GM18498 (cell line): ENCODE measurements around the gene OR51E1.
A peak's percentile ranks its signal among the peaks of the same experiment; 100 is the strongest.

Experiments
- ATAC-seq: cut with Tn5 transposase; IDR thresholded peaks from one replicate; pipeline ENCODE4 v1.9.1; 2021; ENCODE audit warnings: mild to moderate bottlenecking, moderate library complexity; ENCODE audit not compliant: unreplicated experiment

Gene OR51E1

GRCh38 chr11:4647766-4648165, 4.0 kb downstream of the OR51E1 start:
- ATAC-seq, result no peak

GRCh38 chr11:4654635-4655369, 11.0 kb downstream of the OR51E1 start:
- peak; percentile 43 for ATAC-seq

DNA sequence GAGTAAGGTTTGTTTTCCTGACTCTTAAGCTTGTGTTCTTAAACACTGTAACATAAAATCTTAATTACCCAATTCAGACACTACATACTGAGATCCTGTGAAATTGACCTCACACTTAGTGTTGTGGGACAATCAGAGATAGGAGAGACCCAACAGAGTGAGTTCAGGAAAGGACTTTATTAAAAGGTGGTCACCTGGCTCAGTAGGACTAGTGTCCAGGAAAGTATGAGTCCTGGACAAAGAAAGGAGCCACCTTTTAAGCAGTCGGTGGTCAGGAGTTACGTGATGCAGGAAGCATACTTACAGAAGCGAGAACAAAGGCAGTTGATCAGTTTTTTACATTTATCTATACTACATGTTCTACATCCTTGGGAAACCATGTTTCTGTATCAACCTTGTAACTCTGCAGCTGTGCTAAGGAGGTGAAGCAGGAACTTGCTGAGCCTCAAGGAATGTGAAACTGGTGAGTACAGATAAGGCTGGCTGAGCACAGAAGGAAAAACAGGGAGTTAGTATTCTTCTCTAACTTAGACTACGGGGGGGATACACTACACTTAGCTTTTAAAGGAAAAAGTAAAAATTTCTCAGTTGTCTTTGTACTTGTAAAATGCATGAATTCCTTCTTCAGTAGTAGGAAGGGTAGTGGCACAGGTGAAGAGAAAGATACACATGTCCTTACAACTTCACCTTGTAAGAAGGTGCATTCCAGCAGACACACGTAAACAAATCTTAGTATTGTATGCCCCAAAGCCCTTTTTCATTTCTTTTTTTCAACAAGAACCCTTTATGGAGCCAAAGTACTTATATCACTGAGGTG, 15.1 kb downstream of the OR51E1 start:
- no peak for ATAC-seq

- ATAC-seq, result no peak
These were observed 19.1 kb downstream of the OR51E1 start for GRCh38 chr11:4662876-4663275.

- no peak for ATAC-seq
These were observed 20.4 kb downstream of the OR51E1 start for GRCh38 chr11:4664183-4664582.

DNA sequence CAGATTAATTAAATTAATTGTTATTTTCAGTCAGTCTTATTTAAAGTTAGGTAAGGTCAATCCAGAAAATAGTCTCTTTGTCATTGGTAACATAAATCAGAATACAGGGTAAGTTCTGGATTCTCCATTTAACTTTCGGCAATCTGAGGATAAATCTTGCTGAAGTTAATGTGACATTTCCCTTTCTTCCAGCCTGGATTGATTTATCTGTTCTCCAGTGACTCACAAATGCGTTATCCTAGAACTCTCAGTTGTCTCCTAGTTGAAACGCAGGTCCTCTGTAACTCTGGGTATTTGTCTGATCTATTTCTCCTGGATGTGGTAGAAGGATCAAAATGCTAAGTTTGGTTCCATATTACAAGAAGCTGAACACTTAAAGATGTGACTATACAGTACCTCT, 21.0 kb downstream of the OR51E1 start:
- ATAC-seq, result no peak

DNA sequence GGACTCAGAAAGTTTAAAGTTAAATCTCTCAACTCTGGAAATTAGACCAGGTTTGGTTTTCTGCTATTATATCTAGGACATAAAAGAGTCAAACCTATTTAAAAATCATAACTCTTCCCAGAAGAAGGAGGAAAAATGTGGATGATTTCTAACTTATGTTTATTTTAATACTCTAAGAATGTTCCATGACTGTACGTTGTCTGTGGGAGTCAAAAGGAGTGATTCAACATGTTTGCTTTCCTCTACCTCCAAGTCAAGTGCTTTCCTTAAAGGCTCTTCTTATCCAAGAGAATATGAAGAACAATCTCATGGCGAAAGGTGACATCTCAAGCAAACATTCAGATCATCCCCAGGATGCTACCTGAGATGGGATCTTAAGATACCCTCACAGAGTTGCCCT, 21.6 kb downstream of the OR51E1 start:
- ATAC-seq, result no peak

DNA sequence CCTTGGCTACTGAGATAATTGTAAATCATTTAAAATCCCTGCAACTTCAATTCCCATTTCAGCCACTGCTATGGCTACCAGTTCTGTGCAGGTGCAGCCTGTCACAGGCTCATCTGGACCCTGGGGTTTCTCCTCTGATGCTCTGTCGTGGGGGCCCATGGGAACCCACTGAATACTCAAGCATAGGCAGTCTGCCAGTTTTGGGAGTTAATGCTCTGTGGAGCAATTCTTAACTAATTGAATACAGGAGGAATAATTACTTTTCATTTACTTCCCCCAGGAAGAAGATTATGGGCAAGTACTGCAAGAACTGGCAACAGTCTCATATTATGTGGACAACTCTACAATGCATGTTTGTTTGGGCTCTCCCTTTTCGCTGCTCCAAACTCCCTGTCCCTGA, 28.0 kb downstream of the OR51E1 start:
- ATAC-seq, result no peak

GRCh38 chr11:4672470-4672869, 28.7 kb downstream of the OR51E1 start:
- ATAC-seq, result no peak

- no peak for ATAC-seq
These were observed 30.0 kb downstream of the OR51E1 start for GRCh38 chr11:4673781-4674180.

- no peak for ATAC-seq
These were observed 34.2 kb downstream of the OR51E1 start for GRCh38 chr11:4677948-4678347.

- no peak for ATAC-seq
These were observed 36.6 kb downstream of the OR51E1 start for GRCh38 chr11:4680341-4680740.

DNA sequence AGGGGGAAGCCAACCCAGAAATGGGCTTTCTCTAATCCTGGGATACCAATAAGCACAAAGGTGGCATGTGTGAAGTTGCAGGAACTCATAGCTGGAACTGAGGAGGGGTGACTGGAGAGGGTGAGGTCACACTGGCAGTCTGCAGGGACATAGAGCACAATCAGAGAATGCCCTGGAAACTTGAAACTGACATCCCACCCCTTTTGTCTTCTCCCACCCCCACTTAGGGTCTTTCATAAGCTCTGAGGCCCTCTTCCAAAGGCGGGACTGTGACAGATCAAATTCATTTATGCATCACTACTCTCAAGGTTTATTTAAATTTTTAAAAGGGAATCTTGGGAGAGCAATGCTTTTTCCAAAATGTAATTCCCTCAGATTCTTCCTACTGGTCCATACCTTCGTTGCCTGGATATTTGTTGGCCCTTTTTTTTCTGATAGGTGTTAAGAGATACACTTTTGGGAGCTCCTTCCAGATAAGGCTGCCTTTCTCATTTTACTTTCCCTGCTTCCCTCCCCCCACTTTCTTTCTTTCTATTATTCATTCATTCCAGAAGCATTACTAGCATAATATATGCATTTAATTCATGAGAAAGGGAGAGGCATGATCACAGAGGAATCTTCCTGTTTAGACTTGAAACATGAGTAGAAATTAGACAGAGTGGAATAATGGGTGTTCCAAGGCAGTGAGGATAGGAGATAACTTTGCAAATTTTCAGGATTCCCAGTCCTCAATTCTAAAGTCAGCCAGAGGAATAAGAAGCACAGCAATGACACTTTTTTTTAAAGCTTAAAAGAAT, 39.0 kb downstream of the OR51E1 start:
- ATAC-seq, result no peak

- ATAC-seq, result no peak
These were observed 41.0 kb downstream of the OR51E1 start for GRCh38 chr11:4684631-4685285.

- no peak for ATAC-seq
These were observed 51.7 kb downstream of the OR51E1 start for GRCh38 chr11:4695442-4695841.

DNA sequence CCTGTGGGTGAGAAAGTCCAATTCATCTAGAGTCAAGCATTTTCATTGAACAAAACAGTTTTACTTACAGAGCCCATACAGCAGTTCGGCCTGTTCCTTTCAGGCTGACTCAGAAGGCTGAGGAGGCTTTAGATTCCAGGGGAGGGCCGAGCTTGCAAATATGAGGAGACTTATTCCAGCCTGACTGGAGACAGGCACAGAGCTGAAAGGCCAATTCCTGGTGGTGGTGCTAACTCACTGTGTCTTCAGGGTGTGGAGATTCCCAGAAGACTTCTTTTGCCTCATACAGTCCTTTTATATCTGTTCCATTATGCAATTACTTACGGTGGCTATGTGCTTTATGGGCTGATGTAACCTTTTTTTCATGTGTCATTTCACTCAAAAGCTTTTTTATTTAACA, 53.8 kb downstream of the OR51E1 start, which contains the start of gene OR51E2:
TSS of gene OR51E2 (minus strand) at position 269 of the 400 bp plus-strand sequence. CDS start 15,142 bp downstream, outside the sequence.
- no peak for ATAC-seq

- ATAC-seq, result peak; percentile 96
These were observed 56.1 kb downstream of the OR51E1 start for GRCh38 chr11:4699697-4700435.

- no peak for ATAC-seq
These were observed 56.6 kb downstream of the OR51E1 start for GRCh38 chr11:4700436-4700820.

GRCh38 chr11:4704054-4704789, 60.4 kb downstream of the OR51E1 start, which contains the start of gene MMP26:
Gene MMP26 (plus strand): TSS chr11:4704784.
- ATAC-seq, result no peak
